Measurements from ENCODE around the gene AP4M1.
"Not testable (repeated sequence)": the region's sequence is repeated elsewhere in the genome, so short reads cannot be mapped to it uniquely, and the experiment has no call there.

Gene AP4M1

GRCh38 chr7:100111156-100111555 lies 9.7 kb downstream of the AP4M1 start:
- DNase-seq: no peak

GRCh38 chr7:100111914-100112313 lies 10.5 kb downstream of the AP4M1 start:
- no peak for DNase-seq

GRCh38 chr7:100115026-100115425 lies 13.6 kb downstream of the AP4M1 start:
- no peak for DNase-seq

- DNase-seq: no peak
Measured at GRCh38 chr7:100118388-100119071, 17.1 kb downstream of the AP4M1 start.

GRCh38 chr7:100119072-100119969 lies 17.9 kb downstream of the AP4M1 start, which contains the start of the genes CNPY4 and TAF6:
Gene CNPY4 (plus strand): TSS chr7:100119634. CDS start chr7:100119745, 111 bp downstream.
Gene TAF6 (minus strand): TSS chr7:100119358. CDS start chr7:100114209, 5,149 bp downstream.
- DNase-seq: peak; percentile 94

- peak; percentile 60 for DNase-seq
Measured at GRCh38 chr7:100119970-100120732, 18.7 kb downstream of the AP4M1 start.

GRCh38 chr7:100120733-100121036 lies 19.2 kb downstream of the AP4M1 start:
- no peak for DNase-seq

GRCh38 chr7:100122067-100122466 lies 20.6 kb downstream of the AP4M1 start:
- DNase-seq: no peak

GRCh38 chr7:100122568-100122967 lies 21.1 kb downstream of the AP4M1 start:
- DNase-seq: no peak

- no peak for DNase-seq
Measured at GRCh38 chr7:100124301-100125230, 23.1 kb downstream of the AP4M1 start.

GRCh38 chr7:100126239-100126930 lies 24.9 kb downstream of the AP4M1 start:
- no peak for DNase-seq

- DNase-seq: peak; percentile 87
Measured at GRCh38 chr7:100126931-100127865, 25.8 kb downstream of the AP4M1 start, which contains the start of gene MBLAC1. Gene MBLAC1 (plus strand): TSS chr7:100126967. CDS start chr7:100127396, 429 bp downstream.

GRCh38 chr7:100127866-100128636 lies 26.6 kb downstream of the AP4M1 start:
- no peak for DNase-seq

GRCh38 chr7:100128637-100128963 lies 27.2 kb downstream of the AP4M1 start:
- DNase-seq: no peak

- DNase-seq: not testable (repeated sequence)
Measured at GRCh38 chr7:100130220-100130607, 28.8 kb downstream of the AP4M1 start.

GRCh38 chr7:100130608-100131453 lies 29.4 kb downstream of the AP4M1 start:
- peak; percentile 79 for DNase-seq

GRCh38 chr7:100132126-100132525 lies 30.7 kb downstream of the AP4M1 start:
- no peak for DNase-seq

- peak; percentile 73 for DNase-seq
Measured at GRCh38 chr7:100132697-100133151, 31.3 kb downstream of the AP4M1 start.
